ENCODE results near the gene SEPTIN1. TPM values are rescaled to one million over a fixed set of nuclear protein-coding genes. Genes with fewer than 3 reads are reported as not detected.
A peak's percentile ranks its signal among the peaks of the same experiment; 100 is the strongest.

Gene SEPTIN1
- total and polyA plus RNA-seq, 2 of the 13 experiments (the other 11 are each of a cell fraction or from before 2014, with no cell fraction given), result 0.18 to 0.67 TPM

GRCh38 chr16:30381291-30382041, 895 bp downstream of the SEPTIN1 start:
- CTCF ChIA-PET (ENCODE audit: low intra/inter-chr PET ratio, low total read pairs), result no interaction called here
- BruUV-seq (replicated peaks), result no TSS peak
- no peak for DNase-seq (ENCODE audit: low spot score)
- TF ChIP-seq ZNF776 (CRISPR knock-in tag; IDR thresholded peaks at IDR 0.05), result no peak
- peak; percentile 51; the same call in 1 of the 2 replicates for TF ChIP-seq ZNF629 (CRISPR knock-in tag; conservative IDR thresholded peaks at IDR 0.05)
- TF ChIP-seq TIGD3 (CRISPR knock-in tag; IDR thresholded peaks at IDR 0.05; ENCODE audit: borderline replicate concordance), result no peak
- no peak for TF ChIP-seq ZFP82 (CRISPR knock-in tag; IDR thresholded peaks at IDR 0.05; ENCODE audit: borderline replicate concordance)
- TF ChIP-seq ZSCAN29 (CRISPR knock-in tag; conservative IDR thresholded peaks at IDR 0.05), result 0 out of 2 replicates have a peak, but pooled peaks have one; percentile 37
- TF ChIP-seq PBX2 (CRISPR knock-in tag; IDR thresholded peaks at IDR 0.05), result no peak
- TF ChIP-seq NR2F6 (IDR thresholded peaks at IDR 0.05), result peak; percentile 92
- TF ChIP-seq NR2F6 (CRISPR knock-in tag; IDR thresholded peaks at IDR 0.05), result peak; percentile 90
- no peak for TF ChIP-seq PPARG (CRISPR knock-in tag; conservative IDR thresholded peaks at IDR 0.05)
- no peak for TF ChIP-seq ZNF234 (CRISPR knock-in tag; conservative IDR thresholded peaks at IDR 0.05)
- no peak for TF ChIP-seq TBX2 (CRISPR knock-in tag; IDR thresholded peaks at IDR 0.05; ENCODE audit: borderline replicate concordance)
- TF ChIP-seq ZNF20 (CRISPR knock-in tag; IDR thresholded peaks at IDR 0.05), result no peak
- TF ChIP-seq ZFP1 (CRISPR knock-in tag; IDR thresholded peaks at IDR 0.05), result no peak
- TF ChIP-seq ZEB1 (IDR thresholded peaks at IDR 0.05; ENCODE audit: insufficient replicate concordance, low read depth), result no peak
- peak; percentile 99 for TF ChIP-seq NR2C2 (CRISPR knock-in tag; IDR thresholded peaks at IDR 0.05; ENCODE audit: borderline replicate concordance)
- TF ChIP-seq, protein P1, sequence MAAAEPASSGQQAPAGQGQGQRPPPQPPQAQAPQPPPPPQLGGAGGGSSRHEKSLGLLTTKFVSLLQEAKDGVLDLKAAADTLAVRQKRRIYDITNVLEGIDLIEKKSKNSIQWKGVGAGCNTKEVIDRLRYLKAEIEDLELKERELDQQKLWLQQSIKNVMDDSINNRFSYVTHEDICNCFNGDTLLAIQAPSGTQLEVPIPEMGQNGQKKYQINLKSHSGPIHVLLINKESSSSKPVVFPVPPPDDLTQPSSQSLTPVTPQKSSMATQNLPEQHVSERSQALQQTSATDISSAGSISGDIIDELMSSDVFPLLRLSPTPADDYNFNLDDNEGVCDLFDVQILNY (CRISPR knock-in tag; conservative IDR thresholded peaks at IDR 0.05), result no peak
- TF ChIP-seq SOX5 (CRISPR knock-in tag; IDR thresholded peaks at IDR 0.05; ENCODE audit: borderline replicate concordance), result no peak
- TF ChIP-seq FOXO1 (CRISPR knock-in tag; IDR thresholded peaks at IDR 0.05), result no peak
- TF ChIP-seq NR3C1 (CRISPR knock-in tag; IDR thresholded peaks at IDR 0.05), result no peak
- TF ChIP-seq ZNF740 (CRISPR knock-in tag; IDR thresholded peaks at IDR 0.05), result no peak
- peak; percentile 23; the same call in 1 of the 2 replicates for TF ChIP-seq HDAC1 (CRISPR knock-in tag; IDR thresholded peaks at IDR 0.05)

More at GRCh38 chr16:30381291-30382041, 895 bp downstream of the SEPTIN1 start:
- H3K9ac ChIP-seq (ENCODE audit: insufficient read depth, low read depth, low read length), result no peak overlapping the region
- in situ Hi-C loops (cut with HindIII; ENCODE audit: extremely low pct_ligation_motif_present, low pct_unique_long_range_greater_than_20kb), result no loop called here
- H3K9me3 ChIP-seq (ENCODE audit: low read length), result no peaks in the 10 kb centered on the region
- FAIRE-seq (no peak), ATAC-seq (no peak)
- POLR2A ChIA-PET, result interaction anchor here (0.5 to 2.9 kb wide), 5 partner anchors 9 to 269 kb away, joined by 3 to 14 read pairs (median 6); partner anchors contain the start of genes PRR14, ZNF48 and ZNF771
- H2AFZ ChIP-seq (ENCODE audit: low read length), result no peak overlapping the region
- no peaks in the 10 kb centered on the region for H3K36me3 ChIP-seq (replicated peaks in 1 of 2; ENCODE audit: control insufficient read depth in 1 of 2, insufficient read depth in 2 of 2, low read length in 2 of 2)
- H3K4me2 ChIP-seq (ENCODE audit: low read depth, low read length), result peak overlapping the region; percentile 54
- H3K27ac ChIP-seq (ENCODE audit: extremely low read length, insufficient read depth, low read length), result no peak overlapping the region
- H3K79me2 ChIP-seq (ENCODE audit: insufficient read depth, low read length), result peaks cover 2% of the 10 kb centered on the region
- WGBS (ENCODE audit: low lambda C conversion rate), result 52% methylated on average over 13 of the region's 13 CpGs
- H3K4me1 ChIP-seq (ENCODE audit: insufficient read depth, low read length), result peaks cover 49% of the 10 kb centered on the region
- no peaks in the 10 kb centered on the region for H3K27me3 ChIP-seq (ENCODE audit: control insufficient read depth in 1 of 2, insufficient read depth in 2 of 2, low read length in 2 of 2)
- no peaks in the 10 kb centered on the region for H4K20me1 ChIP-seq (ENCODE audit: insufficient read depth, low read length)
- intact Hi-C loops (cut with micrococcal nuclease; ENCODE audit: unreplicated experiment), result no loop called here
- H3K4me3 ChIP-seq (replicated peaks in 1 of 3; ENCODE audit: insufficient read depth in 1 of 3, low read depth in 2 of 3, low read length in 3 of 3), result peak overlapping the region in 1 of 3 experiments; percentile 27; a peak in 1 of 6 replicates
